Measurements from ENCODE around the gene HMCN2. TPM values are rescaled to one million over a fixed set of nuclear protein-coding genes. Genes with fewer than 3 reads are reported as not detected.

The HMCN2 gene
- total RNA-seq, 1 donor from 2014 or later: 3.3 TPM

GRCh38 chr9:130409246-130409645 is 143.7 kb downstream of the HMCN2 start:
- DNase-seq (ENCODE audit: low spot score) (no peak), ATAC-seq (no peak)
- intact Hi-C loops (cut with DNase I): no loop called here

DNA sequence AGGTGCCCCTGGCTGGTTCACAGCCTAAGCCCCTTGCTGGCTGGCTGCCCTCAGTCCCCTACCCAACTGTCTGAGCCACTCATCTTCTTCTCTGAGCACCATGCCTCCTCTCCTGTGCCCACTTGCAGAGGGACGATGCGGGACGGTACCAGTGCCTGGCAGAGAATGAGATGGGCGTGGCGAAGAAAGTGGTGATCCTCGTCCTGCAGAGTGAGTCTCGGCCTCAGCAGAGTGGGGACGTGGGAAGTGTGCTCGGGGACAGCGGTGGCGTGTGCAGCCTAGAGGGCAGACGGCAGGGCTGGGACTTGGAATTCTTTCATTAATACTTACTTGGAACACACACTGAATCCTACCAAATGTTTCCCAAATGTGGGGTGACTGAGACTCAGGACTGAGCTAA is 144.9 kb downstream of the HMCN2 start:
- DNase-seq (ENCODE audit: low spot score) (no peak), ATAC-seq (no peak)
- intact Hi-C loops (cut with DNase I): no loop called here

DNA sequence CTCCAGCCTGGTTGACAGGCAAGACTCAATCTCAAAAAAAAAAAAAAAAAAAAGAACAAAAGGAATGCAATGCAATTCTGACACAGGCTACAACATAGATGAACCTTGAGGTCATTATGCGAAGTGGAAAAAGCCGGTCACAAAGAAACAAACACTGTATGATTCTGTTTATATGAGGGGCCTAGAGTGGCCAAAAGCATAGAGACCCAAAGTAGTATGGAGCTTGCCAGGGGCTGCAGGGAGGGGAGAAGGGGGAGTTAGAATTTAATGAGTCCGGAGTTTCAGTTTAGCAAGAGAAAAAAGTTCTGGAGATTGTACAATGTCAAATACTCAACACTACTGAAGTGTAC is 146.0 kb downstream of the HMCN2 start:
- DNase-seq (ENCODE audit: low spot score) (no peak), ATAC-seq (no peak)
- intact Hi-C loops (cut with DNase I): no loop called here

DNA sequence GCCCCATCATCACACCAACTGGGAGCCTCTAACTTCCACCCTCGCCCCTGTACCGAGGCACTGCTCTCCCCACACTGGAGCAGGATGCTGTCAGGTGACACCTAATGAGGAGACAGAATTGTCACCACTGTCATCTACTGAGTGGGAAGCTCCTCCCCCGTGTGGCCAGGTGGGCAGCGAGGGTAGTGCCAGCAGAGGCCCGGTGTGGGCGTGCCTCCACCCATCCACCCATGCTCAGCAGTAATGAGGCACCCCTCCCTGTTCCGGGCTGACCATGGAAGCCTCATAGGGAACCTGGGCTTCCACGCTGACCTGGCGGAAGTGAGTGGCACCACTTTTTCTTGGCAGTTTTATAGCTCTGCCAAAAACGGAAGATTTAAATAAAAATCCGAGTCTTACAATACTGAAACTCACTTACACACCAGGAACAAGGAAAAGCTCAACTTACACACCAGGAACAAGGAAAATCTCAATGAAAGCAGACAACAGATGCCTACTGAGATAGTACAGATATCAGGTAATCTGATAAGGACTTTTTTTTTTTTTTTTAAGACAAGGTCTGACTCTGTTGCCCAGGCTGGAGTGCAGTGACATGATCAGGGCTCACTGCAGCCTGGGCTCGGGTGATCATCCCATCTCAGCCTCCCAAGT is 148.6 kb downstream of the HMCN2 start:
- DNase-seq (ENCODE audit: low spot score): no peak
- intact Hi-C loops (cut with DNase I): no loop called here
- ATAC-seq: no peak

GRCh38 chr9:130414910-130415746 is 149.6 kb downstream of the HMCN2 start:
- intact Hi-C loops (cut with DNase I): no loop called here
- ATAC-seq: no peak
- no peak for DNase-seq (ENCODE audit: low spot score)

- intact Hi-C loops (cut with DNase I): no loop called here
- no peak for DNase-seq (ENCODE audit: low spot score)
Measured at GRCh38 chr9:130417602-130418001, 152.0 kb downstream of the HMCN2 start.

GRCh38 chr9:130418776-130419175 is 153.2 kb downstream of the HMCN2 start:
- no peak for ATAC-seq
- intact Hi-C loops (cut with DNase I): no loop called here
- DNase-seq (ENCODE audit: low spot score): no peak

More at GRCh38 chr9:130417602-130418001, 152.0 kb downstream of the HMCN2 start:
- ATAC-seq: no peak

- intact Hi-C loops (cut with DNase I): no loop called here
- no peak for DNase-seq (ENCODE audit: low spot score)
- no peak for ATAC-seq
Measured at GRCh38 chr9:130419521-130420035, 154.0 kb downstream of the HMCN2 start.

DNA sequence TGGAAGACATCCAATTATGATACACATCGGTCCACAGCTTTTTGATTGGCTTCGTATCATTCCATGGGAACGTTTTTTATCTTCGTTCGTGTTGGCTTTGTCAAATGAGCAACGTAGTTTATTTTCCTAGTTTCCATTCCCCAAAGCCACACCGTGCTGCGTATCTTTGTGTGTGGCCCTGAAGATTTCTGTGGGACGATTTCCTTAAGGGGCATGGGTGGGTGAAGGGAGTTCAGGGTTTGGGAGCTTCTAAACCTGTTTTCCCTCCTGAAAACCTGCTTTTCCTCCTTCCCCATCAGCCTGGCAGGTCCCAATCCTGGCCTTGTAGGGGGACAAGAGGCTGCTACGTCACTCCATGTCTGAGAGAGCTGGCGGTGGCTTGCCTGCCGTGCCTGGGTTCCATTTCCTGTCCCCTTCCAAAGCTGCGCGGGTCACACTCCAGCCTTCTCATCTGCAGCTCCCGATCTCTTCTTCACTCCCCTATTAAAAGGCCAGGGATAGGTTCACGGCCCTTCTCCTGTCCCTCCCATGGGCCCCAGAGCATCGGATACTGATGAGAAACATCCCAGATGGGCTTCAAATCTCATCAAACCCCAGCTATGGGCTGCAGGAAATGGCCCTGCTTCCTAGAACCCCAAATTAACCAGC is 155.7 kb downstream of the HMCN2 start:
- ATAC-seq: no peak
- intact Hi-C loops (cut with DNase I): no loop called here
- DNase-seq (ENCODE audit: low spot score): no peak

DNA sequence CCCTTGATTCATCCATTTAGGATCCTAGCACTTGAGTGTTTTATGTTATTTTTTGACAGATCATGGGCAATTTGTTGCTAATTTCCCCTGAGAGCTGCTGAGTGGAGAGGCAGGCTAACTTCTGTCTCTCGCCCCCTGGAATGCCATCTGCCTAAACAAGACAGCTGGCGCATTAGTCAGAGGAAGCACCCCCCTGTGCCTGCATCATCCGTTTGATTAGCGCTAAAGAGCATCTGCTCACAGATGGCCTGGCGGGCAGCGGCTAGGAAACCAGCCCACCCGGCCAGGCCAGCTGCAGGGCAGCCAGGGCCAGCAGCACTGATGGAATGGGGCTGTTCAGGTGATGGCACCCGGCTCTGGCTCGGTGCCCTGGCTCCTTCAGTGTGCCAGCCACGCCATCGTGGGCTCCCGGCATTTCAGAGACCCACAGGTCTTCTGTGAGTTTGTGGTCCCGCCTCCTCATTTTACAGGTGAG is 156.3 kb downstream of the HMCN2 start:
- DNase-seq (ENCODE audit: low spot score): no peak
- intact Hi-C loops (cut with DNase I): no loop called here
- no peak for ATAC-seq

DNA sequence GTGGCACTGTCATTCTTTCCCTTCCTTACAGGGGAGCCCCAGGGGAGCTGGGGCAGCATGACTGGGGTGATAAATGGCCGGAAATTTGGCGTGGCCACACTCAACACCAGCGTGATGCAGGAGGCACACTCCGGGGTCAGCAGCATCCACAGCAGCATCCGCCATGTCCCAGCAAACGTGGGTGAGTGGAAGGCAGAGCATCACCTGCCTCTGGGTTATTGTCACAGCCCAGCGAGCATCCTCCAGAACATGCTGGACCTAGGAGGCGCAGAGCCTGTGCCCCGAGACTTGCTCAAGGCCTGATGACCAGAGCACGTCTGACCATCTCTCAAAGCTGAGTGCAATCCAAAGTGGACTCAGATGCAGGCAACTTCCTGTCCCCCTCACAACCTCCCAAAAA is 157.0 kb downstream of the HMCN2 start:
- ATAC-seq (no peak), DNase-seq (ENCODE audit: low spot score) (no peak)
- intact Hi-C loops (cut with DNase I): no loop called here

GRCh38 chr9:130423272-130423671 is 157.7 kb downstream of the HMCN2 start:
- ATAC-seq (no peak), DNase-seq (ENCODE audit: low spot score) (no peak)
- intact Hi-C loops (cut with DNase I): no loop called here

DNA sequence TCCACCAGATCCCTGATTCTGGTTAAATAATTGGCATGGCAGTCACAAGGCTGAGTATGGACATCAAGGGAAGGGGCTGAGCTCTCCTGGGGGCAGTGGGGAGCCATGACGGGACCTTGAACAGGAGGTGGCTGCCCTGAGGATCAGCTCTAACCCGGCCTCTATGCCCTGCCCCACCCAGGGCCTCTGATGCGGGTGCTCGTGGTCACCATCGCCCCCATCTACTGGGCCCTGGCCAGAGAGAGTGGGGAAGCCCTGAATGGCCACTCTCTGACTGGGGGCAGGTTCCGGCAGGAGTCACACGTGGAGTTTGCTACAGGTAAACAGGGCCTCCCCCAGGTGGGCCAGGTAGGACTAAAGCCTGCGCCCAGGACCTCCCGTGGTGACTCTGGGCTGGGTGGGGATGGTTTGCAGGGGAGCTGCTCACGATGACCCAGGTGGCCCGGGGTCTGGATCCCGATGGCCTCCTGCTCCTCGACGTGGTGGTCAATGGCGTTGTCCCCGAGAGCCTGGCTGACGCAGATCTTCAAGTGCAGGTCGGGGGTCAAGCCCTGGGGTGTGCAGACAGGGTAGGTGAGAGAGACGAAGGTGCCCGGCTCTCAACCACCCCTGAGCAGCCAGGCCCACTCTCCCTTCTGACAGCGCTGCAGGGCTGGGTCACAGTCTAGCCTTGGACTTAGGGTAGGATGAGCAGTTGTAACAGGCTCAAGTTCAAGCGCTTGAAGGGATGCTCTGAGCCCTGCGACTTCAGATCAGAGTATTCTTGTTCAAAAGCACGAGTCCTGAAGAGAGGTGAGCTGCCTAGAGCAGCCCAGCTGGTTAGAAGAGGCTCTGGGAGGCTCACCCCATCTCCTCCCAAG is 159.3 kb downstream of the HMCN2 start:
- DNase-seq (ENCODE audit: low spot score) (no peak), ATAC-seq (no peak)
- intact Hi-C loops (cut with DNase I): no loop called here

- DNase-seq (ENCODE audit: low spot score) (peak; percentile 47), ATAC-seq (no peak)
- intact Hi-C loops (cut with DNase I): no loop called here
Measured at GRCh38 chr9:130425741-130426466, 160.3 kb downstream of the HMCN2 start.

GRCh38 chr9:130426467-130426773 is 160.9 kb downstream of the HMCN2 start:
- intact Hi-C loops (cut with DNase I): no loop called here
- DNase-seq (ENCODE audit: low spot score): no peak
- no peak for ATAC-seq

- ATAC-seq: peak; percentile 35
- peak; percentile 57 for DNase-seq (ENCODE audit: low spot score)
- intact Hi-C loops (cut with DNase I): no loop called here
Measured at GRCh38 chr9:130426883-130427282, 161.3 kb downstream of the HMCN2 start.

GRCh38 chr9:130427326-130427725 is 161.8 kb downstream of the HMCN2 start:
- ATAC-seq (no peak), DNase-seq (ENCODE audit: low spot score) (peak; percentile 47)
- intact Hi-C loops (cut with DNase I): no loop called here

DNA sequence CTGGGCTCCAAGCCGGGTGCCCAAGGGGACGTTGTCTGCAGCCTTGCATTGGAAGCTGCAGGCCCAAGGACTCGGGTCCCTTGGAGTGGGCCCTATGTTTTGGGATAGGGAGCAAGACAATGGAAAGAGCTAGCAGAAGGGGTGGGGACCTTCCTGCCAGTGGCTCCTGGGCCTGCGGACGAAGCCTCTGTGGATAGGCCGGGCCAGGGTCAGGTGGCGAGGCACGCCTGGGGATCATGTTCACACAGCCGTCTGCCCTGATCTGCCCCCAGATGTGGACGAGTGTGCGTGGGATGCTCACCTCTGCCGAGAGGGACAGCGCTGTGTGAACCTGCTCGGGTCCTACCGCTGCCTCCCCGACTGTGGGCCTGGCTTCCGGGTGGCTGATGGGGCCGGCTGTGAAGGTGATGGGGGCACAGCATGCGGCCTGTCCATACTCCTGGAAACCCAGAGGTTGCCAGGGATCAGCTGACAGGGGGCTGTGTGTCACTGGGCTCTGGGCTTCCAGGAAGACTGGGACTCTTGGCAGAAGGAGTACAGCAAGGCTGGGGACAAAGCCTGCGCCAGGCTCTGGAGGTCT is 162.6 kb downstream of the HMCN2 start:
- intact Hi-C loops (cut with DNase I): no loop called here
- ATAC-seq (no peak), DNase-seq (ENCODE audit: low spot score) (no peak)

Data from sciatic nerve (tissue), 2 donors.